HepG2 (cell line): ENCODE measurements around the gene ASNS. TPM values are rescaled to one million over a fixed set of nuclear protein-coding genes. Genes with fewer than 3 reads are reported as not detected.
A peak's percentile ranks its signal among the peaks of the same experiment; 100 is the strongest.

Source experiments
- CEBPZ ChIP-seq: IDR thresholded peaks from 2 replicates; pipeline ENCODE4 v1.6.1; 2012; ENCODE audit warnings: low read length, improper control_type of control experiment
- ERF ChIP-seq: IDR thresholded peaks from 2 replicates; pipeline ENCODE4 v1.6.1; 2018; ENCODE audit warnings: missing biosample characterization, missing genetic modification reagents
- GABPA ChIP-seq, 2 experiments: IDR thresholded peaks; 2 replicates each; pipeline ENCODE4 v1.6.1; 2011 to 2016; ENCODE audit warnings: low read depth in 2 of 2, low read length in 1 of 2, missing biosample characterization in 1 of 2, missing genetic modification characterization in 1 of 2
- HNRNPUL1 ChIP-seq: fragments of 200-400 bp; formaldehyde crosslinking; IDR thresholded peaks from 2 replicates; pipeline ENCODE4 v1.6.1; 2017; ENCODE audit warnings: low read depth, mild to moderate bottlenecking, low read length, moderate library complexity
- MIER3 ChIP-seq: IDR thresholded peaks from 2 replicates; pipeline ENCODE4 v1.6.1; 2016; ENCODE audit warnings: missing compliant biosample characterization, borderline replicate concordance
- MTA3 ChIP-seq: sonication (generic); formaldehyde crosslinking; IDR thresholded peaks from 2 replicates; pipeline ENCODE4 v1.4.0; 2020; ENCODE audit warnings: missing genetic modification reagents
- RERE ChIP-seq: IDR thresholded peaks from 2 replicates; pipeline ENCODE4 v1.6.1; 2016; ENCODE audit warnings: low read depth, missing genetic modification reagents, missing compliant biosample characterization
- SYNCRIP ChIP-seq: fragments of 200-400 bp; formaldehyde crosslinking; IDR thresholded peaks from 2 replicates; pipeline ENCODE4 v1.6.1; 2018; ENCODE audit warnings: mild to moderate bottlenecking, low read depth, low read length; ENCODE audit not compliant: insufficient read depth
- TSC22D2 ChIP-seq: sonication (generic); formaldehyde crosslinking; IDR thresholded peaks from 2 replicates; pipeline ENCODE4 v1.5.1; 2020; ENCODE audit warnings: missing genetic modification reagents, mild to moderate bottlenecking, borderline replicate concordance
- ZC3H13 ChIP-seq: sonication (generic); formaldehyde crosslinking; IDR thresholded peaks from 2 replicates; pipeline ENCODE4 v1.8.1; 2023; ENCODE audit warnings: mild to moderate bottlenecking, missing genetic modification reagents, moderate library complexity
- ZMAT3 ChIP-seq: sonication (generic); formaldehyde crosslinking; conservative IDR thresholded peaks from 2 replicates; pipeline ENCODE4 v1.7.0; 2021; ENCODE audit warnings: missing genetic modification reagents
- ZNF496 ChIP-seq: sonication (generic); formaldehyde crosslinking; IDR thresholded peaks from 2 replicates; pipeline ENCODE4 v1.8.1; 2023; ENCODE audit warnings: mild to moderate bottlenecking, moderate library complexity, missing genetic modification reagents; ENCODE audit not compliant: insufficient replicate concordance
- ZNF550 ChIP-seq: sonication (generic); formaldehyde crosslinking; IDR thresholded peaks from 2 replicates; pipeline ENCODE4 v1.4.0; 2020; ENCODE audit warnings: mild to moderate bottlenecking, missing genetic modification reagents, borderline replicate concordance
- ZSCAN12 ChIP-seq: sonication (generic); formaldehyde crosslinking; IDR thresholded peaks from 2 replicates; pipeline ENCODE4 v1.9.0; 2021; ENCODE audit warnings: mild to moderate bottlenecking, missing genetic modification reagents
- ZSCAN9 ChIP-seq: IDR thresholded peaks from 2 replicates; pipeline ENCODE4 v1.6.1; 2016; ENCODE audit warnings: borderline replicate concordance
- polyA plus RNA-seq, 8 experiments: library from polyadenylated mRNA; depleted of rRNA in 3 of 8; stranded (reverse) in 7 of 8; unstranded in 1 of 8; fragments of >200 nt; fragmentation: Illumina TruSeq in 4 of 8; extraction: Trizol in 4 of 8; gene quantifications; 2 replicates each; pipeline versions ENCODE4 v1.2.1 to v1.2.3, GENCODE V29; 2011 to 2016; ENCODE audit warnings: low read depth in 4 of 8, missing spikeins in 1 of 8, mixed read lengths in 1 of 8; ENCODE audit not compliant: insufficient read depth in 1 of 8
- total RNA-seq, 5 experiments: library from RNA; depleted of rRNA; stranded (reverse); fragments of >200 nt; fragmentation: Illumina TruSeq; extraction: Trizol; gene quantifications; 2 replicates each; pipeline ENCODE4 v1.2.3, GENCODE V29; 2016; ENCODE audit warnings: low read depth in 1 of 5
- TF ChIP-seq, protein P1 (sequence below): IDR thresholded peaks from 2 replicates; pipeline ENCODE4 v1.6.1; 2016
- TF ChIP-seq, protein P2 (sequence below): sonication (generic); formaldehyde crosslinking; IDR thresholded peaks from 2 replicates; pipeline ENCODE4 v1.5.1; 2020; ENCODE audit warnings: missing genetic modification reagents, mild to moderate bottlenecking, borderline replicate concordance

Gene ASNS
- total and polyA plus RNA-seq, 2 of the 13 experiments (the other 11 are each of a cell fraction or from before 2014, with no cell fraction given), result 55.0 to 75.1 TPM

GRCh38 chr7:97872025-97872669 is at the start of gene ASNS (continued):
- TF ChIP-seq RERE (CRISPR knock-in tag) (no peak), CEBPZ (no peak), MIER3 (peak; percentile 69; the same call in 1 of the 2 replicates), SYNCRIP (no peak), ZNF496 (no peak), GABPA (IDR thresholded peaks at IDR 0.05; ENCODE audit: low read depth, low read length) (no peak), GABPA (CRISPR knock-in tag; IDR thresholded peaks at IDR 0.05; ENCODE audit: low read depth) (peak; percentile 71), ERF (peak; percentile 92), TSC22D2 (CRISPR knock-in tag) (peak; percentile 73; the same call in 1 of the 2 replicates), ZC3H13 (CRISPR knock-in tag) (no peak), MTA3 (no peak), HNRNPUL1 (no peak), ZMAT3 (peak; percentile 92; the same call in 1 of the 2 replicates), ZSCAN9 (CRISPR knock-in tag) (peak; percentile 74; the same call in 1 of the 2 replicates), ZSCAN12 (CRISPR knock-in tag) (no peak), ZNF550 (no peak)
- TF ChIP-seq, protein P1, sequence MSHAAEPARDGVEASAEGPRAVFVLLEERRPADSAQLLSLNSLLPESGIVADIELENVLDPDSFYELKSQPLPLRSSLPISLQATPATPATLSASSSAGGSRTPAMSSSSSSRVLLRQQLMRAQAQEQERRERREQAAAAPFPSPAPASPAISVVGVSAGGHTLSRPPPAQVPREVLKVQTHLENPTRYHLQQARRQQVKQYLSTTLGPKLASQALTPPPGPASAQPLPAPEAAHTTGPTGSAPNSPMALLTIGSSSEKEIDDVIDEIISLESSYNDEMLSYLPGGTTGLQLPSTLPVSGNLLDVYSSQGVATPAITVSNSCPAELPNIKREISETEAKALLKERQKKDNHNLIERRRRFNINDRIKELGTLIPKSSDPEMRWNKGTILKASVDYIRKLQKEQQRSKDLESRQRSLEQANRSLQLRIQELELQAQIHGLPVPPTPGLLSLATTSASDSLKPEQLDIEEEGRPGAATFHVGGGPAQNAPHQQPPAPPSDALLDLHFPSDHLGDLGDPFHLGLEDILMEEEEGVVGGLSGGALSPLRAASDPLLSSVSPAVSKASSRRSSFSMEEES (CRISPR knock-in tag), result peak; percentile 58; the same call in 1 of the 2 replicates
- TF ChIP-seq, protein P2, sequence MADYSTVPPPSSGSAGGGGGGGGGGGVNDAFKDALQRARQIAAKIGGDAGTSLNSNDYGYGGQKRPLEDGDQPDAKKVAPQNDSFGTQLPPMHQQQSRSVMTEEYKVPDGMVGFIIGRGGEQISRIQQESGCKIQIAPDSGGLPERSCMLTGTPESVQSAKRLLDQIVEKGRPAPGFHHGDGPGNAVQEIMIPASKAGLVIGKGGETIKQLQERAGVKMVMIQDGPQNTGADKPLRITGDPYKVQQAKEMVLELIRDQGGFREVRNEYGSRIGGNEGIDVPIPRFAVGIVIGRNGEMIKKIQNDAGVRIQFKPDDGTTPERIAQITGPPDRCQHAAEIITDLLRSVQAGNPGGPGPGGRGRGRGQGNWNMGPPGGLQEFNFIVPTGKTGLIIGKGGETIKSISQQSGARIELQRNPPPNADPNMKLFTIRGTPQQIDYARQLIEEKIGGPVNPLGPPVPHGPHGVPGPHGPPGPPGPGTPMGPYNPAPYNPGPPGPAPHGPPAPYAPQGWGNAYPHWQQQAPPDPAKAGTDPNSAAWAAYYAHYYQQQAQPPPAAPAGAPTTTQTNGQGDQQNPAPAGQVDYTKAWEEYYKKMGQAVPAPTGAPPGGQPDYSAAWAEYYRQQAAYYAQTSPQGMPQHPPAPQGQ (CRISPR knock-in tag), result no peak
